Trophoblast cell (in vitro differentiated cells and primary cell): ENCODE data around the gene ITPRIPL2.

Experiments
- DNase-seq, 2 donors: peaks; one replicate each; pipeline ENCODE4 v3.0.0-alpha.2; 2016
- H2AFZ ChIP-seq: 2 replicates; pipeline ENCODE4 v1.6.1; 2013; ENCODE audit warnings: low read length, moderate library complexity, mild to moderate bottlenecking; ENCODE audit not compliant: insufficient read depth, poor library complexity
- H2AK5ac ChIP-seq: 2 replicates; pipeline ENCODE4 v1.6.1; 2013; ENCODE audit warnings: mild to moderate bottlenecking, low read length
- H2BK120ac ChIP-seq: 2 replicates; pipeline ENCODE4 v1.6.1; 2013; ENCODE audit warnings: low read length, mild to moderate bottlenecking, moderate library complexity; ENCODE audit not compliant: insufficient read depth, poor library complexity
- H2BK12ac ChIP-seq: 2 replicates; pipeline ENCODE4 v1.6.1; 2013; ENCODE audit warnings: mild to moderate bottlenecking, low read length, moderate library complexity
- H2BK5ac ChIP-seq: 2 replicates; pipeline ENCODE4 v1.6.1; 2013; ENCODE audit warnings: low read length, low read depth, moderate library complexity, mild to moderate bottlenecking; ENCODE audit not compliant: poor library complexity
- H3K14ac ChIP-seq: 2 replicates; pipeline ENCODE4 v1.6.1; 2013; ENCODE audit warnings: mild to moderate bottlenecking, low read length
- H3K18ac ChIP-seq: 2 replicates; pipeline ENCODE4 v1.6.1; 2013; ENCODE audit warnings: mild to moderate bottlenecking, low read length
- H3K23ac ChIP-seq: 2 replicates; pipeline ENCODE4 v1.6.1; 2013; ENCODE audit warnings: low read length
- H3K27ac ChIP-seq: 2 replicates; pipeline ENCODE4 v1.5.1; 2013; ENCODE audit warnings: low read depth, mild to moderate bottlenecking, inconsistent platforms, low read length, moderate library complexity
- H3K27me3 ChIP-seq: 2 replicates; pipeline ENCODE4 v1.6.1; 2013; ENCODE audit warnings: inconsistent platforms, mild to moderate bottlenecking, low read length, moderate library complexity; ENCODE audit not compliant: insufficient read depth
- H3K36me3 ChIP-seq, 2 experiments: 1 replicate in 1 of 2; 2 replicates in 1 of 2; pipeline ENCODE4 v1.6.1; 2013; ENCODE audit warnings: low read length in 2 of 2, mild to moderate bottlenecking in 2 of 2, moderate library complexity in 1 of 2; ENCODE audit not compliant: insufficient read depth in 2 of 2, control insufficient read depth in 1 of 2
- H3K4ac ChIP-seq: 2 replicates; pipeline ENCODE4 v1.6.1; 2013; ENCODE audit warnings: low read depth, mild to moderate bottlenecking, low read length, moderate library complexity
- H3K4me1 ChIP-seq, 2 experiments: 1 replicate in 1 of 2; 2 replicates in 1 of 2; pipeline ENCODE4 v1.6.1; 2013; ENCODE audit warnings: low read length in 2 of 2, mild to moderate bottlenecking in 2 of 2, moderate library complexity in 1 of 2; ENCODE audit not compliant: insufficient read depth in 2 of 2, control insufficient read depth in 1 of 2
- H3K4me2 ChIP-seq: 2 replicates; pipeline ENCODE4 v1.6.1; 2013; ENCODE audit warnings: inconsistent platforms, mild to moderate bottlenecking, low read length, moderate library complexity
- H3K4me3 ChIP-seq: 2 replicates; pipeline ENCODE4 v1.5.1; 2013; ENCODE audit warnings: mild to moderate bottlenecking, low read depth, low read length, inconsistent platforms
- H3K79me1 ChIP-seq: one replicate; pipeline ENCODE4 v1.6.1; 2013; ENCODE audit warnings: low read length
- H3K79me2 ChIP-seq: 2 replicates; pipeline ENCODE4 v1.6.1; 2013; ENCODE audit warnings: low read length, mild to moderate bottlenecking; ENCODE audit not compliant: control insufficient read depth, insufficient read depth, poor library complexity
- H3K9ac ChIP-seq: 2 replicates; pipeline ENCODE4 v1.6.1; 2013; ENCODE audit warnings: mild to moderate bottlenecking, low read length
- H3K9me3 ChIP-seq: 2 replicates; pipeline ENCODE4 v1.6.1; 2013; ENCODE audit warnings: low read depth, mild to moderate bottlenecking, control low read depth, inconsistent platforms, low read length; ENCODE audit not compliant: insufficient read depth
- H4K12ac ChIP-seq: 2 replicates; pipeline ENCODE4 v1.6.1; 2013; ENCODE audit warnings: low read depth, mild to moderate bottlenecking, low read length, moderate library complexity
- H4K8ac ChIP-seq: 2 replicates; pipeline ENCODE4 v1.6.1; 2013; ENCODE audit warnings: low read depth, mild to moderate bottlenecking, low read length, moderate library complexity
- H4K91ac ChIP-seq: one replicate; pipeline ENCODE4 v1.6.1; 2013; ENCODE audit warnings: low read depth, mild to moderate bottlenecking, low read length, moderate library complexity
- WGBS: extraction: QIAGEN DNeasy Blood & Tissue Kit; methylation state at CpG from one replicate; pipeline ENCODE4 v1.1.7; 2013; ENCODE audit warnings: missing lambda C conversion rate; ENCODE audit not compliant: insufficient read length, insufficient coverage; ENCODE audit errors: extremely low coverage; 5-methylcytosine and 5-hydroxymethylcytosine counted together

The ITPRIPL2 gene

DNA sequence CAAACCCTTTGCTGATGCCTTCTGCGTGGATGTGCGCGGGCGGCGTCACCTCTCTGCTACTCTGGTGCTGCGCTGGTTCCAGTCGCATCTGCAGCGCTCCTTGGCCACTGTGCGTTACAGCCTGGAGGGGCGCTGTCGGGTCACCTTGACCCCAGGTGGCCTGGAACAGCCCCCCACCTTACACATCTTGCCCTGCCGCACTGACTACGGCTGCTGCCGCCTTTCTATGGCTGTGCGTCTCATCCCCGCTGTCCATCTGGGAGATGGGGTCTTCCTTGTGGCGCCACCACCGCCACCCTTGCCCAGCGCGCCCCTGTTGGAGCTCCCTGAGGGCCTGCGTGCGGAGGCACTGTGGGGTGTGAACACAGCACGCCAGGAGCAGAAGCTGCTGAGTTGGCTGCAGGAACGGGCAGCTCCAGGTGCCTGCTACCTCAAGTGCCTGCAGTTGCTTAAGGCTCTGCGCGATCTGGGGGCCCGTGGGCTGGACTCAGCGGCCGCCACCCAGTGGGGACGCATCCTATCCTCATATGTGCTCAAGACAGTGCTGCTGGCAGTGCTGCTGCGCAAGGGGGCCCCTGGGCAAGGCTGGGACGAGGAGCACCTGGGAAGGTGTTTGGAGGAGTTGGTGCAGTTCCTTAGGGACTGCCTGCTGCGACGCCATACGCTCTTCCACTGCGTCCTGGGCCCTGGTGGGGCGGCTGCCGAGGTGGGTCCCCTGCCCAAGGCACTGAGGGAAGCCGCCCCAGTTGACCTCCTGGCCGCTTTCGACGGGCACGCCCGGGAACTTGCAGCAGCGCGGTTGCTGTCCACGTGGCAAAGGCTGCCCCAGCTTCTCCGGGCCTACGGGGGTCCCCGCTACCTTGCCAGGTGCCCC, 1.6 kb downstream of the ITPRIPL2 start:
- Histone ChIP-seq H3K23ac (no peak overlapping the region), H4K8ac (peak overlapping the region; percentile 81), H3K4me2 (peak overlapping the region; percentile 87), H2BK120ac (no peak overlapping the region), H3K4ac (peak overlapping the region; percentile 66), H3K27me3 (no peaks in the 10 kb centered on the region), H3K27ac (no peak overlapping the region), H2AFZ (no peak overlapping the region), H3K4me1 (peaks cover 26 to 33% of the 10 kb centered on the region in 2 experiments), H3K4me3 (no peak overlapping the region), H3K9me3 (peaks cover 3% of the 10 kb centered on the region), H4K91ac (no peak overlapping the region), H2AK5ac (peak overlapping the region; percentile 67), H3K9ac (no peak overlapping the region), H2BK12ac (no peak overlapping the region), H3K36me3 (peaks cover 15 to 16% of the 10 kb centered on the region in 2 experiments), H3K18ac (peak overlapping the region; percentile 90), H3K14ac (peak overlapping the region; percentile 24), H3K79me2 (peaks cover 20% of the 10 kb centered on the region), H2BK5ac (no peak overlapping the region), H3K79me1 (peaks cover 18% of the 10 kb centered on the region), H4K12ac (peak overlapping the region; percentile 29)
- no CpG with 5 or more reads among the region's 50 CpGs for WGBS
- peak in 1 of 2 donors; percentile 34 for DNase-seq

DNA sequence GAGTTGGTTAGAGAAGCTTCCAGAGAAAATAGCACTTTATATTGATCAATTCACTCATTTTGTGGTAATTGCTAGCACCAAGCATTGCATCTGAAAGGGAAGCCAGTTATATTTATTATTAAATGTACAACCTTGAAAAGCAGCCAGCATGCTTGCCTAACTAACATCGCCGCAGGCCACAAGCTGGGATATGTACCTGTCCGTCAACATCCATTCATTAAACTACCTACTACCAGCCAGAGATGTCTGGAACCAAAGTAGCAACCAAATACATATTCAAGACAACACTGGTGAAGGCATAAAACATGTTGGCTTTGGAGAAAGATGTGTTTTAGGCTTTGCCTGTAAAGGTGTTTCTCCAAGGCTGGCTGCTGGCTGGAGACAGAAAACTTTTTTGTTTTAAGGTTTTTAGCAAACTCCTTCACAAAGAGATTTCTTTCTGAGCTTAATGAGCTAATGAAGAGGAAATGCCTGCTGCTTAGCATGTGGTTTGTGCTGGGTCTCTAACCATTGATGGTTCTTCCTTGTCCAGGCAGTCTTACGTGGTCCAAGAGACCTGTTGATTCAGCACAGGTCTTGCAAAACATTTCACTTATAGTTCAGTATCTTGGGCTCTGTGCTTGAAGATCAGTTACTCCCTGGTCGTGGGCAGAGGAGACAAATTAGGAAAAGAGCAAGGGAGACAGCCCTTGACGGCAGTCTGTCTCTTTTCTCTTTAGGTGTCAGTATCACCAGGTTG, 3.1 kb downstream of the ITPRIPL2 start:
- DNase-seq: peak; percentile 69 to 87
- H3K36me3 ChIP-seq: peaks cover 15 to 18% of the 10 kb centered on the region in 2 experiments
- no peak overlapping the region for H4K8ac ChIP-seq
- H3K18ac ChIP-seq: no peak overlapping the region
- H4K12ac ChIP-seq: no peak overlapping the region
- peaks cover 3% of the 10 kb centered on the region for H3K9me3 ChIP-seq
- H3K79me1 ChIP-seq: peaks cover 18% of the 10 kb centered on the region
- H2BK120ac ChIP-seq: no peak overlapping the region
- H3K27ac ChIP-seq: no peak overlapping the region
- H3K4ac ChIP-seq: no peak overlapping the region
- H2BK12ac ChIP-seq: no peak overlapping the region
- no peak overlapping the region for H2AK5ac ChIP-seq
- H3K4me3 ChIP-seq: no peak overlapping the region
- no peaks in the 10 kb centered on the region for H3K27me3 ChIP-seq
- H3K79me2 ChIP-seq: peaks cover 20% of the 10 kb centered on the region
- H3K4me2 ChIP-seq: no peak overlapping the region
- no CpG with 5 or more reads among the region's 6 CpGs for WGBS
- H3K23ac ChIP-seq: no peak overlapping the region
- H2BK5ac ChIP-seq: no peak overlapping the region
- no peak overlapping the region for H3K9ac ChIP-seq
- H2AFZ ChIP-seq: no peak overlapping the region
- H3K4me1 ChIP-seq: peaks cover 26 to 40% of the 10 kb centered on the region in 2 experiments
- no peak overlapping the region for H4K91ac ChIP-seq
- no peak overlapping the region for H3K14ac ChIP-seq

DNA sequence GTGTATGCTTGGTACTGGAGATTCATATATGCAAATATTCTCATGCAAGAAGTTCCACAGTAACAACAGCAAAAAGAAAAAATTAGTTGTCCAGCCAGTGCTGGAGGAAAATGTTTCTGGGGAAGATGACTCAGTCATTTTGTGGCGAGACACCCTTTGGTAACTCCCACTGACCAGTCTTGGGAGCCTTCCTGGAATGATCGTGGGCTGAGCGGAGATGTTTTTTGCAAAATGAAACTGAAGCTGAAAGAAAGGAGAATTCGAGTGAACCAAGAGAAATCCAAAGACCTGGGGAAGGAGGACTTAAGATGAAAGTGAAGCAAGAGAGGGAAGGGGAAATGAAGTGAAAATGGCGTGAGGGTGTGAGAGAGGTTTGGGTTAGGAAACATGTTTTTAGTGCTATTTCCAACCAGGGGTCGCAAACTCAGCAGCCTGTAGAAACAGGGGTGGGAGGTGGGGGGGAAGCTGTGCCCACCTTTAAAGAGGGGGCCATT, 5.2 kb downstream of the ITPRIPL2 start:
- H3K27ac ChIP-seq: peak overlapping the region; percentile 59
- no peak overlapping the region for H2BK5ac ChIP-seq
- H3K9me3 ChIP-seq: peaks cover 3% of the 10 kb centered on the region
- H2BK12ac ChIP-seq: no peak overlapping the region
- peaks cover 15 to 18% of the 10 kb centered on the region in 2 experiments for H3K36me3 ChIP-seq
- H3K9ac ChIP-seq: no peak overlapping the region
- H3K4me2 ChIP-seq: peak overlapping the region; percentile 15
- 100% methylated on average over 1 of the region's 6 CpGs for WGBS
- no peak overlapping the region for H2AFZ ChIP-seq
- no peak overlapping the region for H4K8ac ChIP-seq
- H2AK5ac ChIP-seq: no peak overlapping the region
- peaks cover 16% of the 10 kb centered on the region for H3K79me2 ChIP-seq
- no peaks in the 10 kb centered on the region for H3K27me3 ChIP-seq
- peak overlapping the region; percentile 13 for H2BK120ac ChIP-seq
- no peak overlapping the region for H3K4ac ChIP-seq
- peak overlapping the region; percentile 60 for H4K91ac ChIP-seq
- H3K4me1 ChIP-seq: peaks cover 22 to 37% of the 10 kb centered on the region in 2 experiments
- no peak overlapping the region for H3K23ac ChIP-seq
- no peak overlapping the region for H4K12ac ChIP-seq
- peaks cover 11% of the 10 kb centered on the region for H3K79me1 ChIP-seq
- no peak overlapping the region for H3K4me3 ChIP-seq
- peak; percentile 76 to 85 for DNase-seq
- no peak overlapping the region for H3K18ac ChIP-seq
- no peak overlapping the region for H3K14ac ChIP-seq

DNA sequence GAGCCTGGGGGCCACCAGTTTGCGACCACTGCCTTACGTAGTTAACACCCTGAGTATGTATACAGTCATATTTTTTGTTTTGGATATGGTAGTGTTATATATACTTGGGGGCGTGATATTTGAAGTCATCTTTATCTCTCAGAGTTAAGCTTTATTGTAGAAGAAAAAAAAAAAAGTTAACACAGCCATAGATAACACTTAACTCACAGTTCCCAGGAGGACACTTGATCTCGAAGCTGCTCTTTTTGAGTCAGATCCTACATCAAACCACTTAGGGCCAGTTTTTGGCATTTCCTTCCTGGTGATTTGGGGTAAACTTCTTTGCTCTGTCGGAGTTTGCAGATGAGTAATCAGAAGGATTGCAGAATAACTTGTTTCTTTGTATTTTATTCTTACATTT, 5.8 kb downstream of the ITPRIPL2 start:
- Histone ChIP-seq H3K9ac (no peak overlapping the region), H3K4me2 (no peak overlapping the region)
- no CpG with 5 or more reads among the region's 5 CpGs for WGBS

More for the DNA sequence above, 5.8 kb downstream of the ITPRIPL2 start:
- Histone ChIP-seq H3K4ac (no peak overlapping the region), H2BK120ac (no peak overlapping the region), H3K79me2 (peaks cover 10% of the 10 kb centered on the region), H4K91ac (peak overlapping the region; percentile 60), H3K18ac (no peak overlapping the region), H3K23ac (no peak overlapping the region), H3K27ac (peak overlapping the region; percentile 6), H2AFZ (no peak overlapping the region), H3K14ac (no peak overlapping the region), H2BK12ac (no peak overlapping the region), H3K36me3 (peaks cover 15 to 18% of the 10 kb centered on the region in 2 experiments), H3K4me3 (no peak overlapping the region), H3K79me1 (peaks cover 5% of the 10 kb centered on the region), H4K8ac (no peak overlapping the region), H3K9me3 (peaks cover 3% of the 10 kb centered on the region), H3K27me3 (no peaks in the 10 kb centered on the region), H2BK5ac (no peak overlapping the region), H2AK5ac (no peak overlapping the region), H4K12ac (no peak overlapping the region), H3K4me1 (peaks cover 19 to 35% of the 10 kb centered on the region in 2 experiments)
- DNase-seq: peak in 1 of 2 donors; percentile 32
